HEK293 (cell line): Measurements from ENCODE around the gene PURB.
"Not testable (repeated sequence)": the region's sequence is repeated elsewhere in the genome, so short reads cannot be mapped to it uniquely, and the experiment has no call there.

Experiments used
- CTCF ChIA-PET: fragments of 350-600 bp; formaldehyde crosslinking; extraction: SDS; loops from one replicate; lab custom pipeline; 2021; ENCODE audit warnings: antibody characterized with exemption; lab: Yijun Ruan, JAX
- POLR2A ChIA-PET: fragments of 300-600 bp; formaldehyde crosslinking; extraction: SDS; loops from one replicate; lab custom pipeline; 2020; ENCODE audit warnings: antibody characterized with exemption, inconsistent platforms; lab: Yijun Ruan, JAX
- H3K27ac ChIP-seq: fragments of 200-500 bp; sonication (Bioruptor generic); 2 replicates; pipeline ENCODE4 v1.5.1; 2014; ENCODE audit warnings: low read depth, low read length, control low read depth, inconsistent platforms; ENCODE audit errors: extremely low read depth
- H3K36me3 ChIP-seq, 2 experiments: fragments of 200-500 bp in 1 of 2; sonication (Bioruptor generic) in 1 of 2; 1 replicate in 1 of 2; 2 replicates in 1 of 2; pipeline ENCODE4 v1.5.1; 2014 to 2017; ENCODE audit warnings: inconsistent platforms in 2 of 2, low read length in 2 of 2; ENCODE audit not compliant: control insufficient read depth in 2 of 2, insufficient read depth in 1 of 2
- H3K4me1 ChIP-seq: fragments of 200-500 bp; sonication (Bioruptor generic); 2 replicates; pipeline ENCODE4 v1.5.1; 2014; ENCODE audit warnings: mild to moderate bottlenecking, low read length, inconsistent platforms; ENCODE audit not compliant: control insufficient read depth, insufficient read depth
- H3K4me3 ChIP-seq: 2 replicates; pipeline ENCODE4 v1.5.1; 2011; ENCODE audit warnings: low read depth, mild to moderate bottlenecking, control low read depth, low read length, moderate library complexity
- H3K9me3 ChIP-seq: fragments of 200-500 bp; sonication (Bioruptor generic); 2 replicates; pipeline ENCODE4 v1.5.1; 2014; ENCODE audit warnings: low read depth, low read length, inconsistent platforms; ENCODE audit not compliant: control insufficient read depth, insufficient read depth
- HOXA7 ChIP-seq: sonication (generic); formaldehyde crosslinking; IDR thresholded peaks from 2 replicates; pipeline ENCODE4 v1.8.1; 2022; ENCODE audit warnings: missing genetic modification reagents, borderline replicate concordance
- KLF1 ChIP-seq: fragments of 450-650 bp; formaldehyde crosslinking; IDR thresholded peaks from 2 replicates; pipeline ENCODE4 v1.5.1; 2016; ENCODE audit warnings: missing biosample characterization, missing genetic modification characterization
- KLF16 ChIP-seq: fragments of 450-650 bp; formaldehyde crosslinking; IDR thresholded peaks from 2 replicates; pipeline ENCODE4 v1.5.1; 2017; ENCODE audit warnings: missing biosample characterization, missing genetic modification characterization
- MEIS1 ChIP-seq: sonication (generic); formaldehyde crosslinking; IDR thresholded peaks from 2 replicates; pipeline ENCODE4 v1.8.1; 2022; ENCODE audit warnings: missing genetic modification reagents, mild to moderate bottlenecking, borderline replicate concordance
- SCRT1 ChIP-seq: fragments of 450-650 bp; formaldehyde crosslinking; IDR thresholded peaks from 2 replicates; pipeline ENCODE4 v1.5.1; 2016; ENCODE audit warnings: missing biosample characterization, missing genetic modification characterization, borderline replicate concordance
- WT1 ChIP-seq: fragments of 450-650 bp; formaldehyde crosslinking; IDR thresholded peaks from 2 replicates; pipeline ENCODE4 v1.5.1; 2016; ENCODE audit warnings: missing biosample characterization, missing genetic modification characterization
- YY1 ChIP-seq: fragments of 450-650 bp; formaldehyde crosslinking; IDR thresholded peaks from 2 replicates; pipeline ENCODE4 v1.5.1; 2018; ENCODE audit warnings: missing biosample characterization, missing genetic modification characterization
- ZBTB1 ChIP-seq: fragments of 450-650 bp; formaldehyde crosslinking; IDR thresholded peaks from 2 replicates; pipeline ENCODE4 v1.5.1; 2016; ENCODE audit warnings: missing biosample characterization, missing genetic modification characterization
- ZBTB20 ChIP-seq: fragments of 450-650 bp; formaldehyde crosslinking; IDR thresholded peaks from 2 replicates; pipeline ENCODE4 v1.5.1; 2016; ENCODE audit warnings: missing biosample characterization, missing genetic modification characterization
- ZFP69B ChIP-seq: fragments of 450-650 bp; formaldehyde crosslinking; IDR thresholded peaks from 2 replicates; pipeline ENCODE4 v1.5.1; 2016; ENCODE audit warnings: missing biosample characterization, missing genetic modification characterization
- ZNF18 ChIP-seq: fragments of 450-650 bp; formaldehyde crosslinking; IDR thresholded peaks from 2 replicates; pipeline ENCODE4 v1.5.1; 2016; ENCODE audit warnings: missing biosample characterization, missing genetic modification characterization
- ZNF221 ChIP-seq: fragments of 450-650 bp; formaldehyde crosslinking; IDR thresholded peaks from 2 replicates; pipeline ENCODE4 v1.5.1; 2017; ENCODE audit warnings: missing biosample characterization, missing genetic modification characterization, borderline replicate concordance
- ZNF302 ChIP-seq: fragments of 450-650 bp; formaldehyde crosslinking; IDR thresholded peaks from 2 replicates; pipeline ENCODE4 v1.5.1; 2016; ENCODE audit warnings: missing biosample characterization, missing genetic modification characterization, low read depth
- ZNF362 ChIP-seq: fragments of 450-650 bp; formaldehyde crosslinking; IDR thresholded peaks from 2 replicates; pipeline ENCODE4 v1.5.1; 2016; ENCODE audit warnings: missing biosample characterization, missing genetic modification characterization
- ZNF366 ChIP-seq: fragments of 450-650 bp; formaldehyde crosslinking; conservative IDR thresholded peaks from 2 replicates; pipeline ENCODE4 v1.5.1; 2016; ENCODE audit warnings: missing biosample characterization, missing genetic modification characterization
- ZNF404 ChIP-seq: fragments of 450-650 bp; formaldehyde crosslinking; IDR thresholded peaks from 2 replicates; pipeline ENCODE4 v1.5.1; 2017; ENCODE audit warnings: missing biosample characterization, missing genetic modification characterization
- ZNF426 ChIP-seq: fragments of 450-650 bp; formaldehyde crosslinking; IDR thresholded peaks from 2 replicates; pipeline ENCODE4 v1.5.1; 2017; ENCODE audit warnings: missing biosample characterization, missing genetic modification characterization, mild to moderate bottlenecking, inconsistent platforms, moderate library complexity
- ZNF433 ChIP-seq: fragments of 450-650 bp; formaldehyde crosslinking; IDR thresholded peaks from 2 replicates; pipeline ENCODE4 v1.5.1; 2016; ENCODE audit warnings: missing biosample characterization, missing genetic modification characterization, low read depth
- ZNF488 ChIP-seq: fragments of 450-650 bp; formaldehyde crosslinking; IDR thresholded peaks from 2 replicates; pipeline ENCODE4 v1.5.1; 2016; ENCODE audit warnings: missing biosample characterization, missing genetic modification characterization
- ZNF600 ChIP-seq: fragments of 450-650 bp; formaldehyde crosslinking; IDR thresholded peaks from 2 replicates; pipeline ENCODE4 v1.5.1; 2016; ENCODE audit warnings: missing biosample characterization, missing genetic modification characterization
- ZNF639 ChIP-seq: fragments of 450-650 bp; formaldehyde crosslinking; IDR thresholded peaks from 2 replicates; pipeline ENCODE4 v1.5.1; 2016; ENCODE audit warnings: missing biosample characterization, missing genetic modification characterization
- ZNF670 ChIP-seq: fragments of 450-650 bp; formaldehyde crosslinking; IDR thresholded peaks from 2 replicates; pipeline ENCODE4 v1.5.1; 2016; ENCODE audit warnings: missing biosample characterization, missing genetic modification characterization, low read depth
- ZNF785 ChIP-seq: fragments of 450-650 bp; formaldehyde crosslinking; IDR thresholded peaks from 2 replicates; pipeline ENCODE4 v1.5.1; 2016; ENCODE audit warnings: missing biosample characterization, missing genetic modification characterization
- ZNF792 ChIP-seq: fragments of 450-650 bp; formaldehyde crosslinking; IDR thresholded peaks from 2 replicates; pipeline ENCODE4 v1.5.1; 2016; ENCODE audit warnings: missing biosample characterization, missing genetic modification characterization
- ZNF837 ChIP-seq: fragments of 450-650 bp; formaldehyde crosslinking; IDR thresholded peaks from 2 replicates; pipeline ENCODE4 v1.5.1; 2016; ENCODE audit warnings: missing biosample characterization, missing genetic modification characterization

PURB gene

GRCh38 chr7:44935016-44935415 lies 49.7 kb upstream of the PURB start:
- TF ChIP-seq ZNF404 (tag by site-specific recombination) (no peak), ZFP69B (tag by site-specific recombination) (no peak), ZNF670 (no peak), ZBTB20 (no peak), ZBTB1 (tag by site-specific recombination) (no peak), ZNF792 (no peak), WT1 (tag by site-specific recombination) (no peak), KLF1 (tag by site-specific recombination) (no peak), ZNF302 (tag by site-specific recombination) (no peak), ZNF362 (tag by site-specific recombination) (no peak), ZNF433 (tag by site-specific recombination) (no peak)
- TF ChIP-seq, all 188 proteins: peak for 0
- ChIA-PET POLR2A (no interaction called here), CTCF (no interaction called here)
- no peaks in the 10 kb centered on the region for H3K36me3 ChIP-seq
- H3K4me1 ChIP-seq = no peaks in the 10 kb centered on the region
- H3K27ac ChIP-seq = no peak overlapping the region
- H3K9me3 ChIP-seq = no peaks in the 10 kb centered on the region
- no peak overlapping the region for H3K4me3 ChIP-seq

- H3K9me3 ChIP-seq, H3K36me3 ChIP-seq, H3K4me1 ChIP-seq, H3K4me3 ChIP-seq, POLR2A ChIA-PET, H3K27ac ChIP-seq: not testable (repeated sequence)
- CTCF ChIA-PET = interaction anchor here (1.0 kb wide), 1 partner anchor 39 kb away, joined by 8 read pairs; no protein-coding TSS in a partner anchor
These were observed 49.2 kb upstream of the PURB start for GRCh38 chr7:44934510-44934909.

- ChIA-PET POLR2A (no interaction called here), CTCF (no interaction called here)
- Histone ChIP-seq H3K36me3 (no peaks in the 10 kb centered on the region), H3K4me3 (no peak overlapping the region), H3K27ac (no peak overlapping the region), H3K4me1 (no peaks in the 10 kb centered on the region), H3K9me3 (no peaks in the 10 kb centered on the region)
- no peak for TF ChIP-seq ZNF221 (tag by site-specific recombination)
- no peak for TF ChIP-seq ZNF366 (tag by site-specific recombination)
- TF ChIP-seq ZNF488 (tag by site-specific recombination) = no peak
- no peak for TF ChIP-seq ZNF792
- TF ChIP-seq YY1 (tag by site-specific recombination) = no peak
- TF ChIP-seq KLF16 (tag by site-specific recombination) = no peak
- no peak for TF ChIP-seq ZNF785 (tag by site-specific recombination)
- TF ChIP-seq ZNF639 = no peak
- TF ChIP-seq MEIS1 (CRISPR knock-in tag) = no peak
- TF ChIP-seq ZNF426 (tag by site-specific recombination) = no peak
- no peak for TF ChIP-seq ZNF837 (tag by site-specific recombination)
- TF ChIP-seq ZNF433 (tag by site-specific recombination) = no peak
- TF ChIP-seq HOXA7 (CRISPR knock-in tag) = no peak
- no peak for TF ChIP-seq ZNF18
- no peak for TF ChIP-seq SCRT1 (tag by site-specific recombination)
- no peak for TF ChIP-seq ZNF600 (tag by site-specific recombination)
These were observed 45.6 kb upstream of the PURB start for GRCh38 chr7:44930921-44931320.
